GM20000 (cell line): Measurements from ENCODE around the gene APELA.
A peak's percentile ranks its signal among the peaks of the same experiment; 100 is the strongest.
"Not testable (repeated sequence)": the region's sequence is repeated elsewhere in the genome, so short reads cannot be mapped to it uniquely, and the experiment has no call there.

Experiments used
- DNase-seq: peaks from one replicate; pipeline ENCODE4 v3.0.0; 2012; ENCODE audit warnings: low spot score
- CTCF ChIP-seq: IDR thresholded peaks from 2 replicates; pipeline ENCODE4 v1.5.1; 2012; ENCODE audit warnings: mild to moderate bottlenecking, control low read depth; ENCODE audit errors: extremely low read depth, missing control alignments

APELA gene

GRCh38 chr4:164924670-164925238 is 47.8 kb downstream of the APELA start:
- no peak for DNase-seq
- TF ChIP-seq CTCF, result no peak

DNA sequence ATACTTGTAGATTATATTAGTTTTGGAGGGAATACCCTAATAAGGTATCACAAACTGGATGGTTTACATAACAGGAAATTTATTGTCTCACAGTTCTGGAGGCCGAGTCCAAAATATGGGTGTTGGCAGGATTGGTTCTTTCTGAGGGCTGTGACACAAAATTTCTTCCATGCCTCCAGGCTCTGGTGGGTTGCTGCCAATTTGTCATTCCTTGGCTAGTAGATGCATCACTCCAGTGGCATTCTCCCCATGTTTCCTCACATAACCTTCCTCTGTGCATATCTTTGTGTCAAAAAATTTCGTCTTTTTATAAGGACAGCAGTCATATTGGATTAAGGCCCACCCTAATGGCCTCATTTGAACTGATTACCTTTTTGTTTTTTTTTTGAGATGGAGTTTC is 49.3 kb downstream of the APELA start:
- no peak for TF ChIP-seq CTCF
- DNase-seq, result no peak

GRCh38 chr4:164927101-164927500 is 50.1 kb downstream of the APELA start:
- not testable (repeated sequence) for DNase-seq

GRCh38 chr4:164930647-164931046 is 53.7 kb downstream of the APELA start:
- TF ChIP-seq CTCF, result no peak
- no peak for DNase-seq

DNA sequence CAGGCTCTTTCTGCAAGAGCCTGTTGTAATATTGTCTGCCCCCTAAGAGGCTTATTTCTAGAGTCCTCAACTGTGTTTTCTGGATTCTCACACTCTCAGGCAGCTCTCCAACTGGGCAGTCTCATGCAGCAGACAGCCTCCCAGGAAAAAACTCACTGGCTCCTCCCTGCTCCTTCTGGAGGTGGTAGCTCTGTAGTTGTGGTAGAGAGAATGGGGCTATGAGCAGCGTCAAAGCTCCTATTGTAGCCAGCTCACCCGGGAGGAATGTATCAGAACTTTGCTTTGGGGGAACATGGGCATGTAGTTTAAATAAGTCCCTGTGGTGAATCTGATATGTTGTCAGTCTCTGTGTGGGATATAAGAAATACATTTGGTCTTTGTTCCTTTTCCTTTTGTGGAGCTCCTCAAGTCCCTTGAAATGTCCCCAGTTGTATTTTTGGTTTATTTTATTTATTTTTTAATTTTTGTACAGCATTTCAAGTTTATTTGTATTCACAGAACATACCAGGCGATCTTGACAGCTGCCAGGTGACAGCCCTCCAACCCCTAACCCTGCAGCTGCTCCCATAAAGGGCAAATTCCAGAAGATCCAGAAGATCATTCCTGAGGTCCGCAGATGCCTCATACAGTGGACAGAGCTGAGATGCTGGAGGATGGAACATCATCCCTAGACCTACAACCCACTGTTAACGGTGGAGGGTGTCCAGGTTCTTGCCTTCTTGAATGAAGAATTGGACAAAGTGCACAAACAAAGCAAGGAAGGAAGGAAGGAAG is 54.8 kb downstream of the APELA start:
- no peak for DNase-seq
- no peak for TF ChIP-seq CTCF

DNA sequence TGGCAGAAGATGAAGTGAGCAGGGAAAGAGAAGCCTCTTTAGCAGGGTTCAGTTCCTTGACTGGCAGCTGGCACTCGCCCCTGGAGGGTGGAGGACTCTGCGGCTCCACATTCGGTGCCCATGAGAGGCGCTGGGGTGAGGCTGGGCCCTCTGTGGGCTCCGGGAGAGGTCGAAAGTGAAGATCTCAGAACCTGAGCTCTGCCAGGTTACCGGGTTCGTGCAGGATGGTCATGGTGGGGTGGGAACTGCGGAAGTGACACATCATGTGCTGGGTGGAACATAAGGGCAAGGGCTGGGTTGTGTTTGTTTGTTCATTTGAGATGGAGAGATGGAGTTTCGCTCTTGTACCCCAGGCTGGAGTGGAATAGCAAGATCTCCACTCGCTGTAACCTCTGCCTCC is 56.3 kb downstream of the APELA start:
- DNase-seq, result no peak
- TF ChIP-seq CTCF, result no peak

DNA sequence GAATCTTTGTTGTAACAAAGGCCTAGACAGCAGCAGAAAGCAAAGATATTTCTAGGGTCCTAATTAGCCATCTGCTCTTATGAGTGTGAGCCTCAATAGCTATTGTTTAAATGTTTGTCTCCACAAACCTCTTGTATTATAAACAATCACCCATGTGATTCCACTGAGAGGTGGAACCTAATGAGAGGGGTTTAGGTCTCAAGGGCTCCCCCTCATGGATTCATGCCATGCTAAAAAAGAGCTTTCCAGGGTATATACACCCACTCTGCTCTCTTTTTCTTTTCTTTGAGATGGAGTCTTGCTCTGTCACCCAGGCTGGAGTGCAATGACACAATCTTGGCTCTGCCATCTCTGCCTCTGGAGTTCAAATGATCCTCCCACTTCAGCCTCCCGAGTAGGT is 58.4 kb downstream of the APELA start:
- peak; percentile 38 for DNase-seq

GRCh38 chr4:164935865-164936606 is 59.1 kb downstream of the APELA start:
- not testable (repeated sequence) for DNase-seq

More for the DNA sequence above, 58.4 kb downstream of the APELA start:
- TF ChIP-seq CTCF, result no peak
